ENCODE measurements around the gene ZNF469.
"Not testable (repeated sequence)": the region's sequence is repeated elsewhere in the genome, so short reads cannot be mapped to it uniquely, and the experiment has no call there.

The ZNF469 gene

GRCh38 chr16:88393034-88393433 lies 10.3 kb downstream of the ZNF469 start:
- no peak for DNase-seq

GRCh38 chr16:88393571-88393970 lies 10.8 kb downstream of the ZNF469 start:
- DNase-seq, result no peak

- DNase-seq, result no peak
Measured at GRCh38 chr16:88394426-88394825, 11.7 kb downstream of the ZNF469 start.

- DNase-seq, result no peak
Measured at GRCh38 chr16:88395669-88396584, 13.2 kb downstream of the ZNF469 start.

- no peak for DNase-seq
Measured at GRCh38 chr16:88398170-88398873, 15.6 kb downstream of the ZNF469 start.

- no peak for DNase-seq
Measured at GRCh38 chr16:88398874-88399178, 16.1 kb downstream of the ZNF469 start.

- no peak for DNase-seq
Measured at GRCh38 chr16:88400186-88400585, 17.4 kb downstream of the ZNF469 start.

GRCh38 chr16:88401604-88402246 lies 19.0 kb downstream of the ZNF469 start:
- no peak for DNase-seq

GRCh38 chr16:88402551-88403240 lies 19.9 kb downstream of the ZNF469 start:
- DNase-seq, result no peak

- no peak for DNase-seq
Measured at GRCh38 chr16:88403794-88404581, 21.2 kb downstream of the ZNF469 start.

GRCh38 chr16:88404769-88405168 lies 22.0 kb downstream of the ZNF469 start:
- DNase-seq, result no peak

- no peak for DNase-seq
Measured at GRCh38 chr16:88405216-88406060, 22.7 kb downstream of the ZNF469 start.

GRCh38 chr16:88406096-88407041 lies 23.6 kb downstream of the ZNF469 start:
- DNase-seq, result no peak

- no peak for DNase-seq
Measured at GRCh38 chr16:88407042-88407420, 24.3 kb downstream of the ZNF469 start.

GRCh38 chr16:88407807-88408206 lies 25.0 kb downstream of the ZNF469 start:
- DNase-seq, result no peak

- DNase-seq, result no peak
Measured at GRCh38 chr16:88408561-88409142, 25.9 kb downstream of the ZNF469 start.

- no peak for DNase-seq
Measured at GRCh38 chr16:88409296-88410065, 26.7 kb downstream of the ZNF469 start.

GRCh38 chr16:88410297-88410968 lies 27.7 kb downstream of the ZNF469 start:
- DNase-seq, result not testable (repeated sequence)
